ENCODE measurements around the gene PIP5K1C.
"Not testable (repeated sequence)": the region's sequence is repeated elsewhere in the genome, so short reads cannot be mapped to it uniquely, and the experiment has no call there.

The PIP5K1C gene

DNA sequence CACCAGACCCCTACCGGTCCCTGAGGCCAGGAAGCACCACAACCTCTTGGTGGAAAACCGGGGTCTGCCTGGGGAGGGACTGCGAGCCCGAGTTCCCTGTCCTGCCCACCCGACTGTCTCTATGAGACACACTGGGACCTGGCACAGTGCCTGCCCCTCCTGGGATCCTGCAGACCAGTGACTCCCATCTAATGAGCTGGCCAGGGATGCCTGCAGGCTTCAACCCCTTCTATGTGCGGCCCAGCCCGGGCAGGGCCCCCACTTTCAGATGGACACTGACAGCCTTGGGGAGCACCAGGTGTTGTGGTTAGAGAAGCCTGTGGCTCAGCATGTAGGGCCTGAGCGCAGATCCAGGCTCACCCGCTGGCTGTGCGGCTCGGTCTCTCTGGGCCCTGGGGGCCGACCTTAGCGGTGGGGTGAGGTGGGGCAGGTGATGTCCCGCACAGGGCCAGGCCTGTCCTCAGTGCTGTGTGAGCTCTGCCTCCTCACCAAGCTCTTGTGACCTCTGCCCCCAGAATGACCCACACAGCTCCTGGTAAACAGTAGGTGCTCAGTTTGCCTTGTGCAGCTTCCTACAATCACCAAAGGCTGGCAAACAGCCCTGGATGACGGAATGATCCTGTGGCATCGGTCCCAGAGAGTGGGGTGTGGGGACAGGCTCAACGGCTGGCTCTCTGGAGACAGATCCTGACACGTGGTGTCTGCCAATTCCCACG, 55.8 kb downstream of the PIP5K1C start:
- no peak for DNase-seq (ENCODE audit: low spot score)

DNA sequence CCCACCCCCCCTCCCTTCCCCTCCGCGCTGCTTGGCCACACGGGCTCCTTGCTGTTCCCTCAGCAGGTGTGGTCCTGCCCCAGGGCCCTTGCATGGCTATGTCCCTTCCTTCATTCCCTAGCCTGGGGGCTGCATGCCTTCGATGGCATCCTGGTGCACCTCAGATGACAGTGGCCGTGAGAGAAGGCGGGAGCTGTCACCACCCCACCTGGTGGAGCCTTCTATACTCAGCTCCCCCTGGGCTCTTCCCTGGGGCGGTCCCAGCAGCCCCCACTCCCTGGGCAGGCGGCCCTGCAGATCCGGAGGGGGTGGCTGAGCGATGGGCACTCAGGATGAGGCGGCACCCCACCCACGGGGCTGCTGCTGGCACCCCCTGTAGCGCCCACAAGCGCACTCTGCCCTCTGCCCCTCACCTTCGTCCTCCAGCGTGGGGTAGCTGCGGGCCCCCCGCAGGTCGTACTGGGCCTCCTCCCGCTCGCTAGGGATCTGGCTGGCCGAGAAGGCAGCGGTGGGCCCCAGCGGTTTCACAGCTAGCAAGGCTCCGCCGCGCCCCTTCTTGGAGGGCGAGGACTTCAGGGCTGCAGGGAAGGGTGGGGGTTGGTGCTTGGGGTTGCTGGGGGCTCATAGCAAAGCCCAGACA, 56.5 kb downstream of the PIP5K1C start:
- no peak for DNase-seq (ENCODE audit: low spot score)

DNA sequence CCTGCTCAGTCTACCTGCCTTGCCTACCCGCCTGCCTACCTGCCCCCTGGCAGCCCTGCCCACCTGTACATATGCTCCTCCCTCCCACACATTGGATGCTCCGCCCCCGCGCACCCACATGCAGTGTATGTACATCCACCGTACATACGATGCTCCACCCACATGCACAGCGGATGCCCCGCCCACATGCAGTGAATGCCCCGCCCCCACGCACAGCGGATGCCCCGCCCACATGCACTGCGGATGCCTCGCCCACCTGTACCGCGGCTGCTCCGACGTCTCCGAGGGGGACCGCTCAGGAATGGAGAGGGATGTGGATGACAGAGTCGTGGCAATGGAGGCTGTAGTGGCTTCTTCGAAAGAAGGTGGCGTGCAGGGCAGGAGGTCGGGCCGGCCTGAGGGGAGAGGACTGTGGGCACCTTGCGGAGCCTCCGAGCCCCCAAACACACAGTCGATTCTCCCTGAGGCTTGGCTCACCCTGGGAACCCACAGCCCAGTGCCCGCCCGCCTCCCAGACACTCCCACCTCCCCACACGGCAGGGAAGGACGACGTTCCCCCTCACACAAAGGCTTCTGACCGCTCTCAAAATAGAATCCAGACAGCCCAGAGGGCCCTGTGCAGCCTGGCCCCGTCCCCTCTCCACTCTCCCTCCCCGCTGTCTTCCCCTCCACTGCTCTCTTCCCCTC, 57.1 kb downstream of the PIP5K1C start:
- DNase-seq (ENCODE audit: low spot score) = no peak

DNA sequence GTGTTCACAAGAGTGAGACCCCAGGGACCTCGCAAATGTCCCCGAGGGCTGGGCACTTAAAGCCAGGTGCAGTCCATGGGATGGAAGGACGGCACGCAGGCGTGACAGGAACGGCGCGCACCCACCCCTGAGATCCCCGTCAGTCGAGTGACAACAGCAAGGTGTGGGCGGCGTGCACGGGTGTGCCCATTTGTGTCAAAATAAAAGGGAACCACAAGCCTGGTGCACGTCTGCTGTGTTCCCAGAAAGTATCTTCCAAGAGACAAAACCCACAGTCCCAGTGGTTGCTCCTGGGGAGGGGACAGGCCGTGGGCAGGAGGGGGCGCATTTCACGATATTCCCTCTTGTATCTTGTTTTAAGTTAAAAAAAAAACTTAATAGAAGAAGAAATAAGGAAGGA, 58.0 kb downstream of the PIP5K1C start:
- no peak for DNase-seq (ENCODE audit: low spot score)

DNA sequence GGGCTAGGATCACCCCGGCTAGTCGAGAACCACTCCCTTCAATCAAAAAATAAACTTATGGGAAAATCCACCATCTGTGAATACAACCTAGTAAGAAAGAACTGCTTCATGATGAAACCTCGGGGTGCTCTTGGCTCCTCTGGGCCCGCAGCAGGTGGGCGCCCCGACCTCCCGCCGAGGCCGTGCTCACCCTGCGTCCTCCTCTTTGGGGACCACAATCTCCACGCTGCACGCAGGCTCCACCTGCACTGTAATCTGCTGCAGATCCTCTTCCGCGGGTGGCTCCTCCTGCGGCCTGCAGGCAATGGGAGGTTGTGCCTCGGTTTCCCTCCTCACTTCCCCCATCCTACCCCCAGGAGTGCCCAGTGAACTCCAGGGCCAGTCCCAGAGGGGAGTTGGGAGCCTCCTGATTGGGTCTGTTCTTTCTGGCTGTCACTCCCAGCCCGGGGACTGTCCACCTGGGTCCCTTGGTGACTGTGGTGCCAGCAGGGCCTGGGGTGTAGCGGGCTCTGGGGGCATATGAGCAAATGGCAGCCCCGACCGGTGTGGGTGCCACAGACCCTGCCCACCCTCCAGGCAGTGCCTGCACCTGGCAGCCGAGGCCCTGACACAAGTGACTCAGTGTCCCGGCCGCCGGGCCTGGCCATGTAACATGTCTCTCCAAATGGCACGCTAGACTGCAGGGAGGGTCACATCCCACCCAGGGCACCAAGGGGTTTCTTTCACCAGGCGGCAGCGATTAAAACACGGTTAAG, 58.6 kb downstream of the PIP5K1C start:
- DNase-seq (ENCODE audit: low spot score) = no peak

DNA sequence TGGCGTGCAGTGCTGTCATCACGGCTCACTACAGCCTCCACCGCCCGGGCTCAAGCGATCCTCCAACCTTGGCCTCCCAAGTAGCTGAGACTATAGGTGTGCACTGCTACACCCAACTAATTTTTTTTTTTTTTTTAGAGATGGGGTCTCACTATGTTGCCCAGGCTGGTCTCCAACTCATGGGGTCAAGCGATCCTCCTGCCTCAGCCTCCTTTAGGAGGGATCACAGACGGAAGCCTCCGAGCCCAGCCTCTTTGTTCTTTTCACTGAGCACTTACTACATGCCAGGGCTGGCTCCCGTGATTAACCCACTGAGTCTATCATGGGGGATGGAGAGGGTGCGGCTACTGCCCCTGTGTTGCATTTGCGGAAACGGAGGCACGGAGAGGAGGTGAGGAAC, 60.8 kb downstream of the PIP5K1C start:
- no peak for DNase-seq (ENCODE audit: low spot score)

DNA sequence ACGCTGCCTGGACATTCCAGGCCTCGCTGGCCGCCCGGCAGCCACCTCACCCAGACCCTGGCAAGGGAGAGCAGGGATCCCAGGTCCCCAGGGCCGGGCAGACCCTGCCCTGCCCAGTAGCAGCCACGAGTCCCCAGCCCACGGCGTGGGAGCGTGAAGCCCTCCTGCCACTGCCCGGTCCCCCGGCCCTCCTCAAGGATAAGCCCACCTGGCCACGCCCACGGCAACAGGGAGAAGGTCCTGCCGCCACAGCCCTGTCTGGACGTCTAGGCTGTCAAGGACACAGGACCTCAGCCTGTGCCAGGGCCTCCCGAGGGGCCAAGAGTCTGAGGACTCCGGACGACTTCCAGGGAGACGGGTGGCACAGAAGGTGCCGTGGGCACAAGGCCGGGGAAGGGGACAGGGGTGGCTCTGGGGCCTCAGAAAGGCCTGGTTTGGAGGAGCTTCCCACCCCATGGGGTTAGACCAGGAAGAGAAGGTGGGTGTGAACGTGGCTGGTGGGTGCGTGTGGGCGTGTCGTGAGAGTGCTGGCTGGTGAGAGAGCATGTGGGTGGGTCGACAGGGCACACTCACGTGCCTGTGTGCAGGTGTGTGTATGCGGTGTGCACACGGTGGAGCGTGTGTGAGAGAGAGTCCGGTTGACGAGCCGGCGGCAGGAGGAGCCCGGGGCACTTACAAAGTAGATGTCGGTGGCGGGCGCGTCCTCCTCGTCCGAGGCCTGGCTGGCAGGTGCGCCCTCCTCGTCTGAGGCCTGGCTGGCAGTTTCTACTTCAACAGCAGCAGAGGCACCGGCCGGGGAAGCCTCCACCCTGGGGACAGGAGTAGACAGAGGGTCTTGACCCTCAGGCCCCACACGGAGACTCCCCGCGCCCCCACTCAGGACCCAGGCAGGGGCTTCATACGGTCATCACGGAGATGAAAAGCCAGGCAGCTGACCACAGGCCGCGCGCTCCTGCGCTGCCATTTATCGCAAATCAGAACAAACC, 61.8 kb downstream of the PIP5K1C start:
- no peak for DNase-seq (ENCODE audit: low spot score)

DNA sequence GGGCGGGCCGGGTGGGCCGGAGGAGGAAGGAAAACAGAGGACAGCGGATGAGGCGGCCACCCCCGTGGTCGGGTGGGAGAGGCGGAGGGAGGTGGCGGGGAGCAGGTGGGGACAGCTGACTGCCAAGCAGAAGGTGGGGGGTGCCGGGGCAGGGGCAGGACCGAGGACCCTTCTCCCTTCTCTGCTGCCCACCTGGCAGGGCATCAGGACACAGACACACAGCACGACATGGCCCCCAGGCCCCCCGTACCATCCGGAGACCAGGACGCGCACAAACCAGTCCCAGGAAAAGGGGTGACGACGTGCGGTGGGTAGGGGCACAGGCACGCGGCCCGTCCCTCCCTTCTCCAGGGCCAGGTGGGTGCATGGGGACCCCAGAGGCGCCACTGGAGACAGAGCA, 62.6 kb downstream of the PIP5K1C start:
- no peak for DNase-seq (ENCODE audit: low spot score)

DNA sequence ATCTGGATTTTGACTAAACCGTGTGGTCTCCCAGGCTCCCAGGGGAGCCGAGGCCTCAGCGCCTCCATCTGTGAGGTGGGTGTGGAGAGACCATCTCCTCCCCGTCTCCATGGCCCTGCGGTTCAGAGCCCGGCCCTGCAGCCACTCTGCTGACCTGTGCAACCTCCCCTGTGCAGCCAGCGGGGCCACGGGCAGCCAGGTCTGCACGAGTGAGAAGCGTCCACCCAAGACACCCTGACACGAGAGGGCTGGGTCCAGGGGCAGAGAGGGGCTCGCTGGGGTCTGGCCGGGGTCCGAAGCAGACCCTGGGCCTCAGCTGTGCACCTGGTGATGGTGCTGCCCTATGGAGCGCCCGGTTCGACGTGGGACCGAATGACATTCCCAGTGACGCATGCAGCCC, 63.3 kb downstream of the PIP5K1C start:
- DNase-seq (ENCODE audit: low spot score) = no peak

DNA sequence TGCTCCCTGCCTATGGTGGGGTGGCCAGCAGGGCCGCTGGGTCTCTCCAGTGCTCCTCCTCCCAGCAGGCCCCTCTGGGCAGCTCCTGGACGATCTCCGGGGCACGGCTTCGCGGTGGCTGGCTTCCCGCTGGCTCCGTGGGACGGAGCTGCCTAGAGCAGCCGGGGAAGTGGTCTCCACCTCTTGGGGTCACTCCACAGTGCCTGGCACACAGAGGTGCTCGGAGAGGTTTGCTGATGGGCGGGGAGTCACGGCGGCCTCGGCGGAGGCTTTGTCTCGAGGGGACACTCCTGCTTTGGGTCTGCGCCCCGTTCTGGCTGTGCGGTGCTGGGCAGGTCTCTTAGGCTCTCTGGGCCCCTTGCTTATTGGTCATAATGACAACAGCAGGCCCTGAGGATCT, 63.8 kb downstream of the PIP5K1C start:
- no peak for DNase-seq (ENCODE audit: low spot score)

DNA sequence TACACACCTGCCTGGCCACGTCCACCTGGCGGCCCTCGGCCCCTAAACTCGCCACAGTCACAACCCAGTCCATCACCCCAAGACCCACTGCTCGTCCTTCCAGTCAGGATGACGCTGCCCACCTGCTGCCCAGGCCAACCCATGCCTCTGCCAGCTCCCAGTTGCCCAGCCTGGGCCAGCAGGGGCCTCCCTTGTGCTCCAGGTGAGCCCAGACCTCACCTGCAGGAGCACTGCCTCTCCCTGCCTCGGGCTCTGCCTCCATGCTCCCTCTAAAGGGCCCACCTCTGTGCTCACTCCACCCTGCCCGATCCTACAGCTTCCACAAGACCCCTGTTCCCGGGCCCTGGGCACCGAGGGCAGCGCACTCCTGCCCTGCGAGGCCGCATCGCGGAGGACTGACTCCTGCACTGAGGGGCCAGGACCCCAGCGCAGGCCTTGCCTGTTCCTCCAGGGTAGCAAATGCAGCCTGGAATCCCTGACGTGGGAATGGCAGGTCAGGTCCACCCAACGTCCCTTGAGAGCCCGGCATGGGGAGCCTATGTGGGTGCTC, 65.7 kb downstream of the PIP5K1C start:
- DNase-seq (ENCODE audit: low spot score) = no peak

DNA sequence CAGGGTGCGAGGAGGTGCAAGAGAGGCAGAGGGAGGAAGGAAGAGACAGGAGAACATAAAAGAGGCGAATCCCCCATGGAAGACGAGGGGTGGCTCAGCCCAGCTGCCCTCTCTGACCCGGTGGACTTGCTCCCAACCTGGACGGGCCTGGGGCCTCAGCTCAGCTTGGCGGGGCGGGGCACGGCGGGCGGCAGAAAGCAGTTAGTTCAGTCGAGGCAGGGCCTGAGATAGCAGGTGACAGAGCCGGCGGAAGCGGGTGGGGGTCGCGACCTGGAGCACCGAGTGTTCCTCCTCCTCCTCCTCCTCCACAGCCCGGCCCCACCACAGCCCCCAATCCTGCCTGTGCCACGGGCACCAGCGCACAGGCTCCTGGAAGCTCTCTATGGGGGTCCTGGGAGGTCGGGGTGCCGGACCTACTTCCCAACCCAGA, 66.7 kb downstream of the PIP5K1C start:
- no peak for DNase-seq (ENCODE audit: low spot score)

DNA sequence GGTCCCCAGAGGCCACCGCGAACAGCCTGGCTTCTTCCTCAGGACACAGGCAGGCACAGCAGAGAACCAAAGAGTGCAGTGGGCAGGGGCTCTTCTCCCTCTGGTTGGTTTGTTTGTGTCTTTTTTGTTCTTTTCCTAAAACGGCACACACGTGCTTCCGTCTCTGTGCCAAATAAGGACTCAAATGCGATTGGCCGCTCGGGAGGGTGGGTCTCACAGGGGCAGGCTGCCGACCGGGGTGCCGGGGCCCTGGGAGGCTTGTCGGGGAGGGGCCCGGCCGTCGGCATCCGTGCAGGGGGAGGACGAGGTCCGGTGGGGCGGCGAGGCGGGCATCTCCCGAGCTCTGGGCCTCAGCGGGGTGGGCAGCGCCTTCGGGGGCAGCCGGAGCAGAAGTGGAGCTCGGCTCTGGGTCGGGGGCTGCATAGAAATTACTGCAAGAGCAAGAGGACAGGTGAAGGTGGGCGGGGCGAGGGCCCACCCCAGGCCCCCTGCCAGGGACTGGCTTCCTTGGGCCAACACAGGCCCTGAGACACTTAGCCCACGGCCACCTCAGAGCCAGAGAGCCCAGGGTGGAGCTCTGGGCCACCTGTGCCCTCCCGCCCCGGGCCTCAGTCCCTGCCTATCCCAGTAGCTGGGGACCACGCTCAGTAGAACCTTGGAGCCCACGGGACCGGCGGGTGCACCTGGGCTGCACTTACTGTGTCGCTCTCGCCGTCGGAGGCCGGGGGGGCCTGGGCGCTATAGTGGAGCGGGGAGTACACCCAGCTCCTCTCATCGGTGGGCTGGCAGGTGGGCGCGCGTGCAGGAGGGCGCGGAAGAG, 67.3 kb downstream of the PIP5K1C start:
- no peak for DNase-seq (ENCODE audit: low spot score)

DNA sequence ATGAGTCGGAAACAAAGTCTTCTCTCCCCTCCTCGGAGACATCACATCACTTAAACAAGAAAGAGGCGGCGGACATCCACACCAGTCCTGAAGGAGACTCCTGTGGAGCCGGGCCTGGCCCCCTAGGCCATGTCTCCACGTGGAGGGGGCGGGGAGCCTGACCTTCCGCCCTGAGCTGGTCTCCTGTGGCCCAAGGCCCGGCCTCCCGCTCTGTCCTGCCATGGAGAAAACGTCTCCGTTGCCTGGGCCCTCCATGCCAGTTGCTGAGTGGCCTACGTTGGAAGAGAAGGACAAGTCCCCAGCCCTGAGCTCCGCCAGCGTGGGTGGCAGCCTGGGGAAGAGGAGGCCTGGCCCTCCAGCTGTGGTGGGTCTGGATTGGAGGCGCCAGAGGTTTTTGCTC, 68.2 kb downstream of the PIP5K1C start:
- no peak for DNase-seq (ENCODE audit: low spot score)

DNA sequence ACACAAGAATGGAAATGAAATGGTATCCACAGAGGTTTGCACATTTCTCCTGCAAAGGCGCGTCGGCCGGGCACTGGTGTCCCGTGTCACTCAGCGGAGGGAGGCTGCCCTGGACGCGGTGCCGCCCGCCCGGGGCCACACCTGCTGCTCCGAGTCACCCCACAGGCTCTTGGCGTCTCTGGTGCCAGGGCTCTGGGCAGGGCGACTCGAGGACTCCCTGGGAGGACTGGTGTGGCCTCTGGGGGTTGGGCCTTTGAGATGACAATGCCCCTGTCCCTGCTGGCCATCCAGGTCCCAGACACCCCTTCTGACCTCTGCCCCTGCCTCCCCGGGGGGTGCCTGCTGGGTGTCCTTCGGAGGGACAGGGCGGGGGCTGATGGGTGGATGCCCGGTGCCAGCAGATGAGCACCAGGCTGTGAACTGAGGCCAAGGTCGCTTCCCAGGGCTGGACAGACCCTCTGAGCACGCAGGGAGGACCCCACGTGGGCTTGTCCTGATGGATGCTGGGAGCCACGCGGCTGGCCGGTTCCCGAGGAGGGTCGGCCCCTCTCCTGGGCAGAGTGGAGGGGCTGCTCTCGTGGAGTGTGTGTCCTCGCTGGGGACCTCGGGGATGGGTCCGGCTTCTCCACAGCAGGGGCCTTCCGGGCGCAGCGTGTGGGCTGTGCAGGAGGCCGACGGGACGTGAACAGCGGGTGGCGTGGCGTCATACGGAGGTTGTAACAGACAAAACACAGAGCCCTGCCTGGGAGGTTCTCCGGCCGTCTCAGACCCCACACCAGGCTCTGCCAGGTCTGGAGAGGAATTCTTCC, 69.0 kb downstream of the PIP5K1C start:
- DNase-seq (ENCODE audit: low spot score) = no peak

DNA sequence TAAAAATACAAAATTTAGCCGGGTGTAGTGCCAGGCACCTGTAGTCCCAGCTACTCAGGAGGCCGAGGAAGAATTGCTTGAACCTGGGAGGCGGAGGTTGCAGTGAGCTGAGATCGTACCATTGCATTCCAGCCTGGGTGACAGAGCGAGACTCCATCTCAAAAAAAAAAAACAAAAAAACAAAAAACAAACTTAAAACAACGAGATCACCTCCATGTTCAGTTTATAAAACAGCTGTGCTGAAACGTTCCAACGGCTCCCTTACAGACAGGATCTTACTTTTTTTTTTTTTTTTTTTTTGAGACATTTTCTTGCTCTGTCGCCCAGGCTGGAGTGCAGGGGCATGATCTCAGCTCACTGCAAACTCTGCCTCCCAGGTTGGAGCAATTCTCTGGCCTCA, 71.5 kb downstream of the PIP5K1C start:
- DNase-seq (ENCODE audit: low spot score) = not testable (repeated sequence)

DNA sequence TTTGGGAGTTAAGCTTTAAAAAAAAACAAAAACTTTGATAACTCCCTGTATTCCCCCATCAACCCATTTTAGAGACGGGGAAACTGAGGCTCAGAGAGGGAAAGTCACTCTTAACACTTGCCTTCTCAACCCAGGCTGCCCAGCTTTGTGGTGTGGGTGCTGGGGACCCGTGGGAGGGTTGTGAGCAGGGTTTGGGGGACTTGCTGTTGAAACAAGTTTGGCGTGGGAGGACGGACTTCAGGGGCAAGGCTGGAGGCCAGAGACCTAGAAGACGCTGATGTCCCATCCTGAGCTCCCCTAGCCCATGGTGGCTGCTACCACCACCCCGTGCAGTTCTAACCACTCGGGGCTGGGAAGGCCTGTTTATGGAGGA, 72.9 kb downstream of the PIP5K1C start:
- DNase-seq (ENCODE audit: low spot score) = no peak

DNA sequence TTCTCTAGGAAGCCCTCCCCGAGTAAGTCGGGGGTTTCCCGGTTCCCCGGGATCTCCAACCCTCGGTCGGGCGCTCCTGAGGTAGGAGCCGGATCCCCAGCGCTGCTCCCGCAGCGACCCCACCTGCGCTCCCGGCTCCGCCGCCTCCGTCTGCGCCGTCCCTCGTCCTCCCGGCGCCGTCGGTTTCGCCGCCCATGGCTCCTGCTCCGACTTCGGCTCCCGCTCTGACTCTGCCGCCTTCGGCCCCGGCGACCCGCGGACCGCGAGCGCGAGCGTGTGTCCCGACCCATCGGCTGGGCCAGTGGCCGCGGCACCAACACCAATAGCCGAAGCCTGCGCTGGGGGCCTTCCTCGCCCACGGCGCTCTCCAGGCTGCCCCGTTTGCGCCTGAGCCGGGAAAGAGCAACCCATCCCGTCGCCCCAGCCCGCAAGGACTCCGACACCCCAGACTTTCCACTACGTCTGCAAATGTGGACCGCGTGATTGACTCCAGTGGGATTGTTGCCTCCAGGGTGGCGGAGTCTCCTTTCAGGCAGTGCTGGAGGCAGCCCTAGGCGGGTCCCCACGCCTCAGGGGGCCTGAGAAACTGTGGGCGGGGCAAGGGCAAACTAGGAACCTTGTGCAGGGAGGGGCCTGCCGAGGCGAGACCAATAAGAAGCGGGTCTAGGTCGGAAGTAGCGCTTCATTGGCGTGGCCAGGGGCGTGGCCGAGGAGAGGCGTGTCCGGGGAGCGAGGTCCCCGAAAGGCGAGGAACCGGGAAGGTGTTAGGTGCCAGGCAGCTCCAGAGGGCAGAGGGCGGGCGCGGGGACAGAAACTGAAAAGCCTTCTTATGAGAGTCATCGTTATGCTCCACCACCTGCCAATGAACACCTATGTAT, 73.6 kb downstream of the PIP5K1C start, which contains the start of gene CACTIN:
Gene CACTIN (minus strand): TSS at position 318 of the 878 bp plus-strand sequence. CDS start 28 bp downstream, at position 290.
- peak; percentile 99 for DNase-seq (ENCODE audit: low spot score)

Measured in HuH-7 (cell line).